Colonic mucosa (tissue), 4 donors: ENCODE data around the gene CCSER2. TPM values are rescaled to one million over a fixed set of nuclear protein-coding genes. Genes with fewer than 3 reads are reported as not detected.

ENCODE experiments used
- DNase-seq: peaks from one replicate; pipeline ENCODE4 v3.0.0-alpha.2; 2020
- H3K27ac ChIP-seq: fragments of 200-600 bp; one replicate; pipeline ENCODE4 v1.8.0; 2021
- H3K27me3 ChIP-seq: fragments of 200-600 bp; one replicate; pipeline ENCODE4 v1.8.0; 2021
- H3K36me3 ChIP-seq: fragments of 200-600 bp; one replicate; pipeline ENCODE4 v1.8.0; 2021
- H3K4me1 ChIP-seq: fragments of 200-600 bp; one replicate; pipeline ENCODE4 v1.8.0; 2021; ENCODE audit warnings: mild to moderate bottlenecking
- H3K4me3 ChIP-seq: fragments of 200-600 bp; one replicate; pipeline ENCODE4 v1.8.0; 2021
- H3K9ac ChIP-seq, 2 donors: one replicate each; pipeline ENCODE4 v1.7.0; 2013; ENCODE audit warnings: control low read depth in 2 of 2, low read depth in 2 of 2, low read length in 2 of 2
- H3K9me3 ChIP-seq: fragments of 200-600 bp; one replicate; pipeline ENCODE4 v1.8.0; 2021
- CTCF ChIP-seq: fragments of 200-600 bp; IDR thresholded peaks from one replicate; pipeline ENCODE4 v1.8.0; 2022; ENCODE audit warnings: antibody characterized with exemption, mild to moderate bottlenecking
- intact Hi-C: fragments of 100-400 bp; cut with DNase I; formaldehyde crosslinking; loops from one replicate; pipeline ENCODE4 v1.14.1; 2022
- total RNA-seq, 2 donors: library from RNA; stranded (reverse); fragmentation: NEBNext Ultra II Directional in 1 of 2; extraction: Animal tissue kit (Norgen Biotek cat#: 25700) in 1 of 2; gene quantifications; one replicate each; pipeline ENCODE4 v1.2.1, GENCODE V29; 2021
- donor health status: healthy.
- donor health status: DM: no; HTN: no; CAD: no.
- donor health status: DM: no; HTN: no; CAD: no.

CCSER2 gene
- total RNA-seq, 2 donors from 2014 or later, result 33.7 to 64.5 TPM

GRCh38 chr10:84546609-84547008 lies 218.2 kb downstream of the CCSER2 start:
- intact Hi-C loops, result no loop called here

GRCh38 chr10:84547616-84548015 lies 219.2 kb downstream of the CCSER2 start:
- H3K9me3 ChIP-seq, result no peaks in the 10 kb centered on the region
- no peak overlapping the region for H3K9ac ChIP-seq
- H3K4me3 ChIP-seq, result no peak overlapping the region
- no peak for DNase-seq
- no peaks in the 10 kb centered on the region for H3K36me3 ChIP-seq
- no peaks in the 10 kb centered on the region for H3K27me3 ChIP-seq
- no peaks in the 10 kb centered on the region for H3K4me1 ChIP-seq
- no peak for TF ChIP-seq CTCF
- no peak overlapping the region for H3K27ac ChIP-seq
- intact Hi-C loops, result no loop called here

More at GRCh38 chr10:84546609-84547008, 218.2 kb downstream of the CCSER2 start:
- no peaks in the 10 kb centered on the region for H3K4me1 ChIP-seq
- no peaks in the 10 kb centered on the region for H3K27me3 ChIP-seq
- DNase-seq, result no peak
- H3K36me3 ChIP-seq, result no peaks in the 10 kb centered on the region
- no peak for TF ChIP-seq CTCF
- no peak overlapping the region for H3K4me3 ChIP-seq
- H3K9ac ChIP-seq, result no peak overlapping the region
- H3K9me3 ChIP-seq, result no peaks in the 10 kb centered on the region
- H3K27ac ChIP-seq, result no peak overlapping the region

- Histone ChIP-seq H3K9me3 (no peaks in the 10 kb centered on the region), H3K27me3 (no peaks in the 10 kb centered on the region), H3K36me3 (no peaks in the 10 kb centered on the region), H3K27ac (no peak overlapping the region), H3K9ac (no peak overlapping the region), H3K4me1 (no peaks in the 10 kb centered on the region), H3K4me3 (no peak overlapping the region)
- no peak for DNase-seq
- TF ChIP-seq CTCF, result no peak
- intact Hi-C loops, result no loop called here
These were observed 220.5 kb downstream of the CCSER2 start for GRCh38 chr10:84548869-84549268.

GRCh38 chr10:84549368-84550165 lies 221.2 kb downstream of the CCSER2 start:
- intact Hi-C loops, result no loop called here
- no peak for TF ChIP-seq CTCF
- no peak for DNase-seq
- H3K36me3 ChIP-seq, result no peaks in the 10 kb centered on the region
- no peaks in the 10 kb centered on the region for H3K4me1 ChIP-seq
- no peak overlapping the region for H3K27ac ChIP-seq
- H3K4me3 ChIP-seq, result no peak overlapping the region
- no peaks in the 10 kb centered on the region for H3K27me3 ChIP-seq
- H3K9me3 ChIP-seq, result no peaks in the 10 kb centered on the region
- no peak overlapping the region for H3K9ac ChIP-seq

GRCh38 chr10:84550756-84551436 lies 222.5 kb downstream of the CCSER2 start:
- no peak overlapping the region for H3K4me3 ChIP-seq
- no peak overlapping the region for H3K9ac ChIP-seq
- DNase-seq, result no peak
- no peaks in the 10 kb centered on the region for H3K4me1 ChIP-seq
- intact Hi-C loops, result no loop called here
- no peaks in the 10 kb centered on the region for H3K36me3 ChIP-seq
- no peaks in the 10 kb centered on the region for H3K27me3 ChIP-seq
- no peak for TF ChIP-seq CTCF
- no peak overlapping the region for H3K27ac ChIP-seq
- no peaks in the 10 kb centered on the region for H3K9me3 ChIP-seq
